Astrocyte of the cerebellum (primary cell): ENCODE measurements around the gene FITM1.

ENCODE experiments used
- DNase-seq: peaks from one replicate; pipeline ENCODE4 v3.0.0-alpha.2; 2011; ENCODE audit warnings: low read depth
- H3K4me3 ChIP-seq: 2 replicates; pipeline ENCODE4 v1.5.1; 2011; ENCODE audit warnings: mild to moderate bottlenecking, low read depth, low read length, moderate library complexity
- in situ Hi-C: cut with HindIII; loops from 2 replicates; pipeline ENCODE4 v1.10.0; 2017; ENCODE audit warnings: low sequenced_read_pairs
- TF ChIP-seq, protein P1 (sequence below): IDR thresholded peaks from 2 replicates; pipeline ENCODE4 v1.5.1; 2012; ENCODE audit warnings: low read length, low read depth, moderate library complexity, mild to moderate bottlenecking; ENCODE audit errors: missing control alignments

FITM1 gene

DNA sequence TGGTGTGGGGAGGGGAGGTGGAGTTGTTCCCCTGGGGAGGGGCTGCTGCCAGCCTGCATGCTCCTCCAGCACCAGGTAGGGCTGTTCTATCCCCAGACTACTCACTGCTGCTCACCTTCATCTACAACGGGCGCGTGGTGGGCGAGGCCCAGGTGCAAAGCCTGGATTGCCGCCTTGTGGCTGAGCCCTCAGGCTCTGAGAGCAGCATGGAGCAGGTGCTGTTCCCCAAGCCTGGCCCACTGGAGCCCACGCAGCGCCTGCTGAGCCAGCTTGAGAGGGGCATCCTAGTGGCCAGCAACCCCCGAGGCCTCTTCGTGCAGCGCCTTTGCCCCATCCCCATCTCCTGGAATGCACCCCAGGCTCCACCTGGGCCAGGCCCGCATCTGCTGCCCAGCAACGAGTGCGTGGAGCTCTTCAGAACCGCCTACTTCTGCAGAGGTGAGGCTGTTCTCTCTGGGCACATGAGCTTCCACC is 34.1 kb downstream of the FITM1 start:
- no peak for DNase-seq
- in situ Hi-C loops: no loop called here
- no peak overlapping the region for H3K4me3 ChIP-seq
- TF ChIP-seq, protein P1, sequence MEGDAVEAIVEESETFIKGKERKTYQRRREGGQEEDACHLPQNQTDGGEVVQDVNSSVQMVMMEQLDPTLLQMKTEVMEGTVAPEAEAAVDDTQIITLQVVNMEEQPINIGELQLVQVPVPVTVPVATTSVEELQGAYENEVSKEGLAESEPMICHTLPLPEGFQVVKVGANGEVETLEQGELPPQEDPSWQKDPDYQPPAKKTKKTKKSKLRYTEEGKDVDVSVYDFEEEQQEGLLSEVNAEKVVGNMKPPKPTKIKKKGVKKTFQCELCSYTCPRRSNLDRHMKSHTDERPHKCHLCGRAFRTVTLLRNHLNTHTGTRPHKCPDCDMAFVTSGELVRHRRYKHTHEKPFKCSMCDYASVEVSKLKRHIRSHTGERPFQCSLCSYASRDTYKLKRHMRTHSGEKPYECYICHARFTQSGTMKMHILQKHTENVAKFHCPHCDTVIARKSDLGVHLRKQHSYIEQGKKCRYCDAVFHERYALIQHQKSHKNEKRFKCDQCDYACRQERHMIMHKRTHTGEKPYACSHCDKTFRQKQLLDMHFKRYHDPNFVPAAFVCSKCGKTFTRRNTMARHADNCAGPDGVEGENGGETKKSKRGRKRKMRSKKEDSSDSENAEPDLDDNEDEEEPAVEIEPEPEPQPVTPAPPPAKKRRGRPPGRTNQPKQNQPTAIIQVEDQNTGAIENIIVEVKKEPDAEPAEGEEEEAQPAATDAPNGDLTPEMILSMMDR: no peak

DNA sequence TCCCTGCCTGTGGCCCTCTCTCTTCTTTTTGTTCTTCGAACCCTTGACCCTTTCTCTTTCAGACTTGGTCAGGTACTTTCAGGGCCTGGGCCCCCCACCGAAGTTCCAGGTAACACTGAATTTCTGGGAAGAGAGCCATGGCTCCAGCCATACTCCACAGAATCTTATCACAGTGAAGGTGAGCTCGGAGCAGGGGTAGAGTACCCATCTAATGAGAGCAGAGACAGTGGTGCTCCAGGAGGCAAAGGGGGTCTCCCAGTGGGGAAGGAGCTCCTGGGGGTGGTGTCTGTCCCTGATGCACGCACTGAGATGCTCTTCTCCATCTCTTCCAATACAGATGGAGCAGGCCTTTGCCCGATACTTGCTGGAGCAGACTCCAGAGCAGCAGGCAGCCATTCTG is 35.3 kb downstream of the FITM1 start:
- TF ChIP-seq, protein P1: no peak
- in situ Hi-C loops: no loop called here
- no peak for DNase-seq
- no peak overlapping the region for H3K4me3 ChIP-seq

DNA sequence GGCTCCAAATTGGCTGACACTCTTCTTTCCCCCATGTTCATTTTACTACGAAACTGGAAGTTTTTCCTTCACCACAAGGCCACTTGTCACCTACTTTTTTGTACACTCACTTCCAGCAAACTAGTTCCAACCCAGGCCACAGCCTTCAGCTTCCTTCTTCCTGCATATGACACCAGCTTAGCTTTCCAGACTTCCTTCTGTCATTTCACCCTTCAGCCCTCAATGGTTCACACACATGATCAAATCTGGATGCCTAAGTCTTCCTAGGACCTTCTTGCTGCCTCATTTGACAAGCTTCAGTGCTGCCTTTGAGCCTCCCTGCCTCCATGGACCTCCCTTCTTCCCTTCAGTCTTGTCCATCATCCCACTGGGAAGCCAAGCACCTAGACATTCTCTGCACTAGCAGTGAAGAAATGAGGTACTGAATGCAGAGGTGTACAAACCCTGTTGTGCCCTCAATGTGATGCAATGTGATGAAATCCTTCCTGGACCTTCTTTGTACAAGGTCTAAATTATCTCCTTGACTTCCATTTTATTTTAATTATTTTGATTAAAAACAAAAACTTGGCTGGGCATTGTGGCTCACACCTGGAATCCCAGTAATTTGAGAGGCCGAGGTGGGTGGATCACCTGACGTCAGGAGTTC is 37.1 kb downstream of the FITM1 start:
- DNase-seq: no peak
- TF ChIP-seq, protein P1: no peak
- no peak overlapping the region for H3K4me3 ChIP-seq
- in situ Hi-C loops: no loop called here

- peak within 1 kb of the TSS; percentile 51 for H3K4me3 ChIP-seq
- peak; percentile 89 for DNase-seq
- in situ Hi-C loops: no loop called here
- TF ChIP-seq, protein P1: no peak
Observed at GRCh38 chr14:24171422-24172260, 41.2 kb downstream of the FITM1 start, which contains the start of gene REC8. REC8 (plus strand) TSS chr14:24172080; CDS start chr14:24172553, 473 bp downstream.

- in situ Hi-C loops: no loop called here
- DNase-seq: no peak
- TF ChIP-seq, protein P1: no peak
- H3K4me3 ChIP-seq: peak overlapping the region; percentile 51
Observed at GRCh38 chr14:24172261-24172860, 41.9 kb downstream of the FITM1 start.

DNA sequence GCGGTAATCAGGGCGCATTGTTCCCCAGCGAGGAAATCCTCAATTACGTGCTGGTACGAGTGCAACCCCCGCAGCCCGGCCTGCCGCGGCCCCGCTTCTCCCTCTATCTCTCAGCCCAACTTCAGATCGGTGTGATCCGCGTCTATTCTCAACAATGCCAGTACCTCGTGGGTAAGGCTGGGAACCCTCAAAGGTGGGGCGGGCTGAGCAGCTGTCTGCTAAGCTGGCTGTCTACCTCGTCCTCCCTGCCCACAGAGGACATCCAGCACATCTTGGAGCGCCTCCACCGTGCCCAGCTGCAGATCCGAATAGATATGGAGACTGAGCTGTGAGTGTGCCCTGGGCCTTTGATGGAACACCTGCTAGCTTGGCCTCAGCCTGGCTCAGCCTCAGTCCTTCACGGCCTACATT is 42.4 kb downstream of the FITM1 start:
- in situ Hi-C loops: no loop called here
- peak overlapping the region; percentile 51 for H3K4me3 ChIP-seq
- TF ChIP-seq, protein P1: no peak
- DNase-seq: no peak
